ENCODE measurements around the gene RIPOR3. TPM values are rescaled to one million over a fixed set of nuclear protein-coding genes. Genes with fewer than 3 reads are reported as not detected.

The RIPOR3 gene
- total RNA-seq, 6 donors from 2014 or later: 2.1 to 36.7 (median 5.1) TPM

DNA sequence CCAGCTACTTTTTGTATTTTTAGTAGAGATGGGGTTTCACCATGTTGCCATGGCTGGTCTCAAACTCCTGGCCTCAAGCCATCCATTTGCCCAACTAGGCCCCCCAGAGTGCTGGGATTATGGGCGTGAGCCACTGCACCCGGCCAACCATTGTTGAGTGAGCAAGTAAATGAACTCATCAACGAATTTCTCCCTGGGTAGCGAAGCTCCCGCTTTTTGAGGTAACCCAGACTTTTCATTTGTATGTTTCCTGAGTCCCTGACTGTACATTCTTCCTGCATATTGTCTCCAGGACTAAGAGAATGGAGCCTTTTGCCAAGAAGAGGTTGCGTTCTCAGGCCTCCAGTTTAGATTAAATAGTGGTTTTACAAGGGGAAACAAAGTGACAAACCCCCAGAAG, 36.4 kb downstream of the RIPOR3 start:
- ATAC-seq (ENCODE audit: low FRiP score in 2 of 2) (peak in 1 of 2 donors; percentile 34), DNase-seq (no peak)
- Histone ChIP-seq H3K36me3 (no peaks in the 10 kb centered on the region), H3K4me3 (no peak overlapping the region), H3K27me3 (no peaks in the 10 kb centered on the region), H3K4me1 (peaks cover 0 to 21% (median 2%) of the 10 kb centered on the region in 4 donors), H3K9me3 (no peaks in the 10 kb centered on the region), H3K27ac (peak overlapping the region in 2 of 4 donors; percentile 59 to 67)
- no peak for TF ChIP-seq POLR2A (IDR thresholded peaks at IDR 0.05)
- WGBS, 2 donors: 79 to 82% methylated on average over 6 of the region's 6 CpGs

DNA sequence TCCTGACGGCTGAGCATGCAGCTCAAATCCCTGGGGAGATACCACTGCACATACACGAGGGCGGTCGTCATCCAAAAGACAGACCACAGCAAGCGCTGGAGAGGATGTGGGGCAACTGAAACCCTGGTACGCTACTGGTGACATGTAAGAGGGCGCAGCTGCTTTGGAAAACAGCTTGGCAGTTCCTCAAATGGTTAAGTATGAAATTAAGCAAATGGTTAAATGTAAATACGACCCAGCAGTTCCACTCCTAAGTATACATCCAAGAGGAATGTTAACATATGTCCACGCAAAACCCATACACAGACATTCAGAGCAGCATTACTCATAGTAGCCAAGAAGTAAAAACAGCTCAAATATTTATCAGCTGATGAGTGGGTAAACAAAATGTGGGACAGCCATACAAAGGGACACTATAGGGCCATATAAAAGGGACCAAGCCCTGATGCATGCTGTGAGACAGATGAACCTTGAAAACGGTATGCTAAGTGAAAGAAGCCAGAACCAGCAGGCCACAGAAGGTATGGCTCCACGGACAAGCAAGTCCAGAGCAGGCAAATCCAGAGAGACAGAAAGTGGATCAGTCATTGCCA, 38.5 kb downstream of the RIPOR3 start:
- no peak for ATAC-seq (ENCODE audit: low FRiP score in 2 of 2)
- no peak for DNase-seq
- no peak overlapping the region for H3K27ac ChIP-seq
- no peaks in the 10 kb centered on the region for H3K9me3 ChIP-seq
- H3K36me3 ChIP-seq: no peaks in the 10 kb centered on the region
- WGBS, 2 donors: 76 to 80% methylated on average over 11 of the region's 11 CpGs
- H3K27me3 ChIP-seq: no peaks in the 10 kb centered on the region
- TF ChIP-seq POLR2A (IDR thresholded peaks at IDR 0.05): no peak
- TF ChIP-seq EP300 (IDR thresholded peaks at IDR 0.05): no peak
- H3K4me1 ChIP-seq: peaks cover 0 to 8% (median 2%) of the 10 kb centered on the region in 4 donors
- no peak overlapping the region for H3K4me3 ChIP-seq

DNA sequence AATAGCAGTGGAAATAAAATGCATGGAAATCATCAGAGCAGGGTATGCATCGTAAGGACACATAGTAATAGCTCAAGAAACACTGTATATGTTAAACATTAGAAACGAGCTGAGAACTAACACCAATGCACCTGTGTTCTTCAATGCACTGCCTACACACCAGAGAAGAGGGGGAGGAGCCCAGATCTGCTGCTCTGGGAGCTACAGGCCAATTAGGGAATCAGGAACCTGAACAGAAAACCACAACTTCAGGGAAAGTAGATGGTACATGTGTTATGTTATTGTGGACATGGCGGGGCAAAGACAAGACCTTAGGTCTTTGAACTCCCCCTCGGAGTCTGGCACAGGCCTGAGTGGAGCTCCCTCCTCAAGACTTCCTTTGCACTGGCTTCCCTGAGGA, 39.7 kb downstream of the RIPOR3 start:
- TF ChIP-seq EP300 (IDR thresholded peaks at IDR 0.05) (no peak), POLR2A (IDR thresholded peaks at IDR 0.05) (no peak), POLR2AphosphoS5 (IDR thresholded peaks at IDR 0.05) (no peak)
- TF ChIP-seq, protein P1, sequence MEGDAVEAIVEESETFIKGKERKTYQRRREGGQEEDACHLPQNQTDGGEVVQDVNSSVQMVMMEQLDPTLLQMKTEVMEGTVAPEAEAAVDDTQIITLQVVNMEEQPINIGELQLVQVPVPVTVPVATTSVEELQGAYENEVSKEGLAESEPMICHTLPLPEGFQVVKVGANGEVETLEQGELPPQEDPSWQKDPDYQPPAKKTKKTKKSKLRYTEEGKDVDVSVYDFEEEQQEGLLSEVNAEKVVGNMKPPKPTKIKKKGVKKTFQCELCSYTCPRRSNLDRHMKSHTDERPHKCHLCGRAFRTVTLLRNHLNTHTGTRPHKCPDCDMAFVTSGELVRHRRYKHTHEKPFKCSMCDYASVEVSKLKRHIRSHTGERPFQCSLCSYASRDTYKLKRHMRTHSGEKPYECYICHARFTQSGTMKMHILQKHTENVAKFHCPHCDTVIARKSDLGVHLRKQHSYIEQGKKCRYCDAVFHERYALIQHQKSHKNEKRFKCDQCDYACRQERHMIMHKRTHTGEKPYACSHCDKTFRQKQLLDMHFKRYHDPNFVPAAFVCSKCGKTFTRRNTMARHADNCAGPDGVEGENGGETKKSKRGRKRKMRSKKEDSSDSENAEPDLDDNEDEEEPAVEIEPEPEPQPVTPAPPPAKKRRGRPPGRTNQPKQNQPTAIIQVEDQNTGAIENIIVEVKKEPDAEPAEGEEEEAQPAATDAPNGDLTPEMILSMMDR (IDR thresholded peaks at IDR 0.05): no peak

DNA sequence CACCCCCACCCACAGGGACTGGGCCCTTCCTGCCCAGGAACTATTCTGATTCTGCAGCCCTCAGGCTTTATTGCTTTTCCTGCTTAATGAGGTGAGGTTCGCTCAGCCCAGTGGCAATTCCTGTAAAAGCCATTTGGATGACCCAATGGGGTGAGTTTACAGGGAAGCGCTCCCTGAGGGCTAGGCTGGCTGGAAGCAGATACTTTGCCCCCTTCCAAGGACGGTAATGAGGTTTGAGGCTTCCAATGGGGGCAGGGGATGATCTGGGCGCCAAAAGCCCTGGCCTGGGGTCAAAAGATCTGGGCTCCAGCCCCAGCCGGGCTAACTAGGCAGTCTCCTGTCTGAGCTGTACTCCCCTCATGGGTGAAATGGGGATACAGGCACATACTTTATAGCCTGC, 41.8 kb downstream of the RIPOR3 start:
- ATAC-seq (ENCODE audit: low FRiP score in 2 of 2) (no peak), DNase-seq (no peak)
- no peak overlapping the region for H3K4me3 ChIP-seq
- 91 to 100% methylated on average over 2 to 5 of the region's 5 CpGs for WGBS, 2 donors
- H3K4me1 ChIP-seq: peaks cover 0 to 14% (median 13%) of the 10 kb centered on the region in 4 donors
- H3K27ac ChIP-seq: no peak overlapping the region
- no peaks in the 10 kb centered on the region for H3K27me3 ChIP-seq
- H3K36me3 ChIP-seq: no peaks in the 10 kb centered on the region
- no peak for TF ChIP-seq POLR2A (IDR thresholded peaks at IDR 0.05)
- no peak for TF ChIP-seq POLR2AphosphoS5 (IDR thresholded peaks at IDR 0.05)
- TF ChIP-seq, protein P1 (IDR thresholded peaks at IDR 0.05): no peak
- no peak for TF ChIP-seq EP300 (IDR thresholded peaks at IDR 0.05)
- H3K9me3 ChIP-seq: no peaks in the 10 kb centered on the region

More for the DNA sequence above, 39.7 kb downstream of the RIPOR3 start:
- Histone ChIP-seq H3K27ac (no peak overlapping the region), H3K36me3 (no peaks in the 10 kb centered on the region), H3K4me3 (no peak overlapping the region), H3K9me3 (no peaks in the 10 kb centered on the region), H3K27me3 (no peaks in the 10 kb centered on the region), H3K4me1 (peaks cover 0 to 8% (median 2%) of the 10 kb centered on the region in 4 donors)
- no peak for ATAC-seq (ENCODE audit: low FRiP score in 2 of 2)
- 83 to 87% methylated on average over 4 of the region's 4 CpGs for WGBS, 2 donors
- DNase-seq: no peak

DNA sequence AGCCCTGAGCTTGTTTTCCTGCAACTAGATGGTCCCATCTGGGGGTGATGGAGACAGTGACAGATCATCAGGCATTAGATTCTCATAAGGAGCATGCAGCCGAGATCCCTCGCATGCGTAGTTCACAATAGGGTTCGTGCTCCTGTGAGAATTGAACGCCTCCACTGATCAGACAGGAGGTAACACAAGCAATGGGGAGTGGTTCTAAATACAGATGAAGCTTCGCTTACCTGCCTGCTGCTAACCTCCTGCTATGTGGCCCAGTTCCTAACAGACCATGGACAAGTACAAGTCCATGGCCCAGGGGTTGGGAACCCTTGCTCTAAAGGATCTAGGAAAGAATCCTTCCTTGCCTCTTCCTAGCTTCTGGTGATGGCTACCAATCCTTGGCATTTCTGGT, 42.7 kb downstream of the RIPOR3 start:
- Histone ChIP-seq H3K27ac (no peak overlapping the region), H3K9me3 (no peaks in the 10 kb centered on the region), H3K27me3 (no peaks in the 10 kb centered on the region), H3K36me3 (no peaks in the 10 kb centered on the region), H3K4me3 (no peak overlapping the region), H3K4me1 (peaks cover 0 to 14% (median 13%) of the 10 kb centered on the region in 4 donors)
- ATAC-seq (ENCODE audit: low FRiP score in 2 of 2) (no peak), DNase-seq (no peak)
- TF ChIP-seq POLR2AphosphoS5 (IDR thresholded peaks at IDR 0.05): no peak
- no peak for TF ChIP-seq POLR2A (IDR thresholded peaks at IDR 0.05)
- TF ChIP-seq, protein P1 (IDR thresholded peaks at IDR 0.05): no peak
- TF ChIP-seq EP300 (IDR thresholded peaks at IDR 0.05): no peak
- WGBS, 2 donors: 97 to 98% methylated on average over 6 of the region's 6 CpGs

DNA sequence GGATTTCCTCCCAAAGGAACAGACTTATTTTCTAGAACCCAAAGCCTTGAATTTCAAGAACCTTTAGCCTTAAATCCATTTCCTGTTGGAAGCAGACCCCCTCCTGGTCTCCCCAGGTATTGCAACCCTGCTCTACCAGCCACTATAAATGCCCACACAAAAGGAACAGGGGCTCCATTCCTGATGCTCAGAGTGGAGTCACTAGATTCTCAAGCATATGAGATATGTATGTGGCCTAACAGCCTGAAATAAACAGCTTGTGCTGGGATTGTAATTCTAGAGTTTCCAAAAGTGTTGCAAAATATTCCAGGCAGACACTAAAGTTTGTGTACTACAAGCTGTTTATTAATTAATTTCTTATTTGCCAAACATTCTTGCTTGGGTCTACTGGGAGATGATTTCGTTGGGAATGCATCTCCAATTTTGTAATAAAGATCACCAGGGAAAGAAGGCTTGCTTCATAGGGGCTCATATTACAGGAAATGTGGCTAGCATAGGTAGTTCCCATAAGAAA, 44.8 kb downstream of the RIPOR3 start:
- H3K4me1 ChIP-seq: peaks cover 0 to 29% (median 20%) of the 10 kb centered on the region in 4 donors
- no peaks in the 10 kb centered on the region for H3K36me3 ChIP-seq
- 77% methylated on average over 1 of the region's 1 CpG for WGBS, 2 donors
- no peaks in the 10 kb centered on the region for H3K27me3 ChIP-seq
- peak in 1 of 2 donors; percentile 53 for ATAC-seq (ENCODE audit: low FRiP score in 2 of 2)
- H3K4me3 ChIP-seq: no peak overlapping the region
- TF ChIP-seq, protein P1 (IDR thresholded peaks at IDR 0.05): peak in 1 of 6 experiments; percentile 13
- no peak for TF ChIP-seq EP300 (IDR thresholded peaks at IDR 0.05)
- DNase-seq: no peak
- H3K9me3 ChIP-seq: no peaks in the 10 kb centered on the region
- peak overlapping the region in 2 of 4 donors; percentile 70 to 76 for H3K27ac ChIP-seq
